ENCODE results near the gene CSNK1G2. TPM values are rescaled to one million over a fixed set of nuclear protein-coding genes. Genes with fewer than 3 reads are reported as not detected.

The CSNK1G2 gene
- total RNA-seq, 1 experiment from 2014 or later, result 44.4 TPM

DNA sequence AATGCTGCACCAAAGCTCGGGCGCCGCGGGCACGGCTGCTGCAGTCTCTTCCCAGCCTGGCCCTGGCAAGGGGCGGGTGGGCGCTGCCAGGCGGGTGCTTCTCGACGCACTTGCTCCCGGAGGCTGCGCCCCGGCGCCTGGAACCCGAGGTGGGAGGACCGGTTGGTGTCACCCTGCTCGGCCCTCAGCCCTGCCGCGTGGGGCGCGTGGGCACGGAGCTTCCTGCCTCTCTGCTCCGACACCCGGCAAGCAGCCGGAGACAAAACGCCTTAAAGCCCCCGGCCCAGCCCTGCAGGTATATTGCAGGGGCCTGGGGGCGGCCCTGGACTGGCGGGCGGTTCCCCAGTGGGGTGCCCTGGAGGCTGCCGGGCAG, 39.8 kb downstream of the CSNK1G2 start:
- ChIA-PET POLR2A (no interaction called here), CTCF (no interaction called here)
- Histone ChIP-seq H3K9me3 (no peaks in the 10 kb centered on the region), H3K36me3 (ENCODE audit: control insufficient read depth, insufficient read depth, low read length) (no peaks in the 10 kb centered on the region; the same call in none of the 2 replicates), H3K27me3 (replicated peaks; ENCODE audit: control insufficient read depth, insufficient read depth, low read length) (no peaks in the 10 kb centered on the region), H3K4me3 (ENCODE audit: low read depth, low read length) (no peak overlapping the region), H3K4me1 (no peaks in the 10 kb centered on the region)
- peaks cover 52% of the 10 kb centered on the region for H3K36me3 Mint-ChIP-seq (ENCODE audit: insufficient read depth, unreplicated experiment)
- no peak overlapping the region for H3K4me3 Mint-ChIP-seq (ENCODE audit: unreplicated experiment)
- no peaks in the 10 kb centered on the region for H3K27me3 Mint-ChIP-seq (ENCODE audit: insufficient read depth, unreplicated experiment)
- intact Hi-C loops (cut with micrococcal nuclease; ENCODE audit: unreplicated experiment), result no loop called here
- H3K4me1 Mint-ChIP-seq (ENCODE audit: low read depth, unreplicated experiment), result no peaks in the 10 kb centered on the region
- no peaks in the 10 kb centered on the region for H3K9me3 Mint-ChIP-seq (ENCODE audit: unreplicated experiment)
- no peak overlapping the region for H3K27ac Mint-ChIP-seq (ENCODE audit: unreplicated experiment)
- no TSS peak for BruUV-seq (replicated peaks)
- no peak for DNase-seq
- TF ChIP-seq, protein P1, sequence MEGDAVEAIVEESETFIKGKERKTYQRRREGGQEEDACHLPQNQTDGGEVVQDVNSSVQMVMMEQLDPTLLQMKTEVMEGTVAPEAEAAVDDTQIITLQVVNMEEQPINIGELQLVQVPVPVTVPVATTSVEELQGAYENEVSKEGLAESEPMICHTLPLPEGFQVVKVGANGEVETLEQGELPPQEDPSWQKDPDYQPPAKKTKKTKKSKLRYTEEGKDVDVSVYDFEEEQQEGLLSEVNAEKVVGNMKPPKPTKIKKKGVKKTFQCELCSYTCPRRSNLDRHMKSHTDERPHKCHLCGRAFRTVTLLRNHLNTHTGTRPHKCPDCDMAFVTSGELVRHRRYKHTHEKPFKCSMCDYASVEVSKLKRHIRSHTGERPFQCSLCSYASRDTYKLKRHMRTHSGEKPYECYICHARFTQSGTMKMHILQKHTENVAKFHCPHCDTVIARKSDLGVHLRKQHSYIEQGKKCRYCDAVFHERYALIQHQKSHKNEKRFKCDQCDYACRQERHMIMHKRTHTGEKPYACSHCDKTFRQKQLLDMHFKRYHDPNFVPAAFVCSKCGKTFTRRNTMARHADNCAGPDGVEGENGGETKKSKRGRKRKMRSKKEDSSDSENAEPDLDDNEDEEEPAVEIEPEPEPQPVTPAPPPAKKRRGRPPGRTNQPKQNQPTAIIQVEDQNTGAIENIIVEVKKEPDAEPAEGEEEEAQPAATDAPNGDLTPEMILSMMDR (IDR thresholded peaks at IDR 0.05; ENCODE audit: insufficient read depth in 1 of 2, low read depth in 1 of 2, low read length in 1 of 2, severe bottlenecking in 1 of 2, unreplicated experiment in 1 of 2), result no peak

DNA sequence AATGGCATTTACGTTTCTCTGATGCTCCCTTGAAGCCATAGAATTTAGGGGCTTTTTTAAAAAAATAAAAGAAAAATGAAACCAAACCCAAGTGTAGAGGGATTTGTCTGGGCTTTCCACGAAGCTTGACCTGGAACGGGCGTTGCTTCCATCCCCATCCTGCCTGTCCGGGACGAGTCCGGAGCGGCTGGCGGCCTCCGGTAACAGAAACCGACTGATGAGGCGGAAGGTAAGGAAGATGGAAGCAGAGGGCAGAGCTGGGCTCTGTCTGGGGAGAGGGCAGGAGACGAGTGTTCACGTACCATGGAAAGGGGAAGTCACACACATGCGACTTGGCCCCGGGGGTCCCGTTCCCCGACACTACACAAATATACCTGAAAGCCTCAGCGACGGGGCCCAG, 40.3 kb downstream of the CSNK1G2 start:
- TF ChIP-seq, protein P1 (IDR thresholded peaks at IDR 0.05; ENCODE audit: insufficient read depth in 1 of 2, low read depth in 1 of 2, low read length in 1 of 2, severe bottlenecking in 1 of 2, unreplicated experiment in 1 of 2), result no peak
- CTCF ChIA-PET, result no interaction called here
- Mint-ChIP-seq H3K27me3 (ENCODE audit: insufficient read depth, unreplicated experiment) (no peaks in the 10 kb centered on the region), H3K4me1 (ENCODE audit: low read depth, unreplicated experiment) (no peaks in the 10 kb centered on the region), H3K27ac (ENCODE audit: unreplicated experiment) (no peak overlapping the region), H3K9me3 (ENCODE audit: unreplicated experiment) (no peaks in the 10 kb centered on the region), H3K4me3 (ENCODE audit: unreplicated experiment) (no peak overlapping the region), H3K36me3 (ENCODE audit: insufficient read depth, unreplicated experiment) (peaks cover 53% of the 10 kb centered on the region)
- intact Hi-C loops (cut with micrococcal nuclease; ENCODE audit: unreplicated experiment), result no loop called here
- POLR2A ChIA-PET, result no interaction called here
- H3K9me3 ChIP-seq, result no peaks in the 10 kb centered on the region
- DNase-seq, result no peak
- H3K4me3 ChIP-seq (ENCODE audit: low read depth, low read length), result no peak overlapping the region
- no peaks in the 10 kb centered on the region for H3K27me3 ChIP-seq (replicated peaks; ENCODE audit: control insufficient read depth, insufficient read depth, low read length)
- no TSS peak for BruUV-seq (replicated peaks)
- H3K36me3 ChIP-seq (ENCODE audit: control insufficient read depth, insufficient read depth, low read length), result no peaks in the 10 kb centered on the region; the same call in none of the 2 replicates
- no peaks in the 10 kb centered on the region for H3K4me1 ChIP-seq

DNA sequence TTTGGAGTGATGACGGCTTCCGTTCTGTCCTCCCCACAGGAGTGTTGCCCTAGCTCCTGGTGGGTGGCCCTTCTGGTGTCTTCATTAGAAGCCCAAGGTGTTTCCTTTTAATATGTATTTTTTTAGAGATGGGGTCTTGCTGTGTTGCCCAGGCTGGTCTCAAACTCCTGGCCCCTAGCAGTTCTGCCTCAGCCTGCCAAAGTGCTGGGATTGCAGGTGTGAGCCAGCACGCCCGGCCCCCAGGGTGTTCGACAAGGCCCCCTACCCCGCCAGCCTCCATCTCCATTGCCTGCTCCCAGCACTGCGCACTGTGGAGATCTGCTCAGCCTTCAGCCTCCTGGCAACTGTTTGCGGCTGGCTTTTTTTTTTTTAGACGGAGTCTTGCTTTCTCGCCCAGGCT, 43.4 kb downstream of the CSNK1G2 start:
- no TSS peak for BruUV-seq (replicated peaks)
- peaks cover 73% of the 10 kb centered on the region for H3K36me3 Mint-ChIP-seq (ENCODE audit: insufficient read depth, unreplicated experiment)
- H3K27ac Mint-ChIP-seq (ENCODE audit: unreplicated experiment), result no peak overlapping the region

More for the DNA sequence above, 43.4 kb downstream of the CSNK1G2 start:
- H3K36me3 ChIP-seq (ENCODE audit: control insufficient read depth, insufficient read depth, low read length), result no peaks in the 10 kb centered on the region; the same call in none of the 2 replicates
- H3K27me3 Mint-ChIP-seq (ENCODE audit: insufficient read depth, unreplicated experiment), result no peaks in the 10 kb centered on the region
- H3K9me3 Mint-ChIP-seq (ENCODE audit: unreplicated experiment), result no peaks in the 10 kb centered on the region
- TF ChIP-seq, protein P1 (IDR thresholded peaks at IDR 0.05; ENCODE audit: insufficient read depth in 1 of 2, low read depth in 1 of 2, low read length in 1 of 2, severe bottlenecking in 1 of 2, unreplicated experiment in 1 of 2), result no peak
- intact Hi-C loops (cut with micrococcal nuclease; ENCODE audit: unreplicated experiment), result no loop called here
- no peaks in the 10 kb centered on the region for H3K4me1 Mint-ChIP-seq (ENCODE audit: low read depth, unreplicated experiment)
- no peaks in the 10 kb centered on the region for H3K4me1 ChIP-seq
- H3K4me3 Mint-ChIP-seq (ENCODE audit: unreplicated experiment), result no peak overlapping the region
- no peaks in the 10 kb centered on the region for H3K27me3 ChIP-seq (replicated peaks; ENCODE audit: control insufficient read depth, insufficient read depth, low read length)
- DNase-seq, result no peak
- no peaks in the 10 kb centered on the region for H3K9me3 ChIP-seq
- H3K4me3 ChIP-seq (ENCODE audit: low read depth, low read length), result no peak overlapping the region
- POLR2A ChIA-PET, result no interaction called here
- CTCF ChIA-PET, result no interaction called here
